ENCODE results near the gene PDSS2. TPM values are rescaled to one million over a fixed set of nuclear protein-coding genes. Genes with fewer than 3 reads are reported as not detected.

Gene PDSS2
- total RNA-seq, 1 experiment from 2014 or later, result 12.1 TPM

- Mint-ChIP-seq H3K9me3 (peaks cover 33% of the 10 kb centered on the region in 2 experiments), H3K27ac (no peak overlapping the region), H3K4me3 (no peak overlapping the region), H3K27me3 (ENCODE audit: low read depth) (no peaks in the 10 kb centered on the region; the same call in 1 of the 2 replicates), H3K36me3 (ENCODE audit: insufficient read depth in 1 of 3, low read depth in 3 of 3) (peaks cover 42 to 58% (median 56%) of the 10 kb centered on the region in 3 experiments), H3K4me1 (peaks cover 7 to 9% of the 10 kb centered on the region in 2 experiments)
- H3T11ph ChIP-seq (ENCODE audit: low read length), result no peak overlapping the region
- no peaks in the 10 kb centered on the region for H3K79me2 ChIP-seq (ENCODE audit: insufficient read depth, low read length)
- no peak overlapping the region for H2BK120ac ChIP-seq (ENCODE audit: low read depth, low read length, poor library complexity, severe bottlenecking)
- H3K14ac ChIP-seq (ENCODE audit: insufficient read depth, low read length), result no peak overlapping the region
- H2AK5ac ChIP-seq (ENCODE audit: insufficient read length, low read length), result no peak overlapping the region
- no peak overlapping the region for H3K4ac ChIP-seq (ENCODE audit: low read depth, low read length)
- no peak overlapping the region for H4K8ac ChIP-seq (replicated peaks; ENCODE audit: insufficient read length, low read depth, low read length)
- H3K56ac ChIP-seq (ENCODE audit: insufficient read length, low read depth, low read length), result no peak overlapping the region
- no peak overlapping the region for H2BK20ac ChIP-seq (ENCODE audit: low read depth, low read length, poor library complexity, severe bottlenecking)
- H3K27ac ChIP-seq (ENCODE audit: insufficient read length, low read depth, low read length), result no peak overlapping the region
- no peaks in the 10 kb centered on the region for H3K23me2 ChIP-seq (ENCODE audit: insufficient read length, low read depth, low read length, poor library complexity, severe bottlenecking)
- H3K27me3 ChIP-seq (ENCODE audit: insufficient read depth, low read length), result no peaks in the 10 kb centered on the region
- TF ChIP-seq CTCF (conservative IDR thresholded peaks at IDR 0.05), result no peak
- no peak overlapping the region for H2BK5ac ChIP-seq (ENCODE audit: insufficient read length, low read length)
- H4K91ac ChIP-seq (ENCODE audit: insufficient read length, low read depth, low read length), result no peak overlapping the region
- no peak for DNase-seq
- H3K79me1 ChIP-seq (ENCODE audit: insufficient read depth, low read depth, low read length, poor library complexity, severe bottlenecking), result no peaks in the 10 kb centered on the region
- H2BK15ac ChIP-seq (ENCODE audit: low read depth, low read length), result no peak overlapping the region
- H3K4me1 ChIP-seq (ENCODE audit: insufficient read depth, low read length), result no peaks in the 10 kb centered on the region
- H4K20me1 ChIP-seq (ENCODE audit: control insufficient read depth, insufficient read depth, insufficient read length), result no peaks in the 10 kb centered on the region
- no peaks in the 10 kb centered on the region for H3K9me3 ChIP-seq (ENCODE audit: control insufficient read depth, low read depth, low read length)
- no peak overlapping the region for H3K23ac ChIP-seq (ENCODE audit: insufficient read length, low read depth, low read length)
- H3K4me2 ChIP-seq (ENCODE audit: insufficient read depth, insufficient read length, low read length), result no peak overlapping the region
- H2BK12ac ChIP-seq (ENCODE audit: insufficient read length, low read depth, low read length), result no peak overlapping the region
- H3K9ac ChIP-seq (ENCODE audit: extremely low read depth, insufficient read length, low read length), result no peak overlapping the region
- WGBS (ENCODE audit: extremely low coverage, insufficient read length, low lambda C conversion rate), result no CpG with 5 or more reads among the region's 2 CpGs
- H2AFZ ChIP-seq (ENCODE audit: low read length), result no peak overlapping the region
- H4K5ac ChIP-seq (ENCODE audit: insufficient read length, low read depth, low read length), result no peak overlapping the region
- H3K18ac ChIP-seq (ENCODE audit: insufficient read length, low read depth, low read length), result no peak overlapping the region
Measured at GRCh38 chr6:107447663-107448216, 11.6 kb downstream of the PDSS2 start.
